ENCODE data around the gene EMSY. TPM values are rescaled to one million over a fixed set of nuclear protein-coding genes. Genes with fewer than 3 reads are reported as not detected.

EMSY gene
- total and polyA plus RNA-seq, 2 of the 13 experiments (the other 11 are each of a cell fraction or from before 2014, with no cell fraction given): 11.6 to 18.5 TPM

GRCh38 chr11:76445121-76446084, 585 bp downstream of the EMSY start (continued):
- no peak for TF ChIP-seq SMAD1 (CRISPR knock-in tag; IDR thresholded peaks at IDR 0.05; ENCODE audit: borderline replicate concordance, low read depth)
- no peak for TF ChIP-seq ZNF180 (CRISPR knock-in tag; IDR thresholded peaks at IDR 0.05; ENCODE audit: borderline replicate concordance, low read depth)
- TF ChIP-seq REL (CRISPR knock-in tag; conservative IDR thresholded peaks at IDR 0.05): no peak
- no peak for TF ChIP-seq ZNF549 (CRISPR knock-in tag; IDR thresholded peaks at IDR 0.05)
- no peak for TF ChIP-seq ZNF282 (IDR thresholded peaks at IDR 0.05; ENCODE audit: partially characterized antibody)
- TF ChIP-seq, protein P1, sequence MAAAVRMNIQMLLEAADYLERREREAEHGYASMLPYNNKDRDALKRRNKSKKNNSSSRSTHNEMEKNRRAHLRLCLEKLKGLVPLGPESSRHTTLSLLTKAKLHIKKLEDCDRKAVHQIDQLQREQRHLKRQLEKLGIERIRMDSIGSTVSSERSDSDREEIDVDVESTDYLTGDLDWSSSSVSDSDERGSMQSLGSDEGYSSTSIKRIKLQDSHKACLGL (CRISPR knock-in tag; IDR thresholded peaks at IDR 0.05): no peak
- TF ChIP-seq HIVEP1 (CRISPR knock-in tag; IDR thresholded peaks at IDR 0.05): no peak
- TF ChIP-seq, protein P2, sequence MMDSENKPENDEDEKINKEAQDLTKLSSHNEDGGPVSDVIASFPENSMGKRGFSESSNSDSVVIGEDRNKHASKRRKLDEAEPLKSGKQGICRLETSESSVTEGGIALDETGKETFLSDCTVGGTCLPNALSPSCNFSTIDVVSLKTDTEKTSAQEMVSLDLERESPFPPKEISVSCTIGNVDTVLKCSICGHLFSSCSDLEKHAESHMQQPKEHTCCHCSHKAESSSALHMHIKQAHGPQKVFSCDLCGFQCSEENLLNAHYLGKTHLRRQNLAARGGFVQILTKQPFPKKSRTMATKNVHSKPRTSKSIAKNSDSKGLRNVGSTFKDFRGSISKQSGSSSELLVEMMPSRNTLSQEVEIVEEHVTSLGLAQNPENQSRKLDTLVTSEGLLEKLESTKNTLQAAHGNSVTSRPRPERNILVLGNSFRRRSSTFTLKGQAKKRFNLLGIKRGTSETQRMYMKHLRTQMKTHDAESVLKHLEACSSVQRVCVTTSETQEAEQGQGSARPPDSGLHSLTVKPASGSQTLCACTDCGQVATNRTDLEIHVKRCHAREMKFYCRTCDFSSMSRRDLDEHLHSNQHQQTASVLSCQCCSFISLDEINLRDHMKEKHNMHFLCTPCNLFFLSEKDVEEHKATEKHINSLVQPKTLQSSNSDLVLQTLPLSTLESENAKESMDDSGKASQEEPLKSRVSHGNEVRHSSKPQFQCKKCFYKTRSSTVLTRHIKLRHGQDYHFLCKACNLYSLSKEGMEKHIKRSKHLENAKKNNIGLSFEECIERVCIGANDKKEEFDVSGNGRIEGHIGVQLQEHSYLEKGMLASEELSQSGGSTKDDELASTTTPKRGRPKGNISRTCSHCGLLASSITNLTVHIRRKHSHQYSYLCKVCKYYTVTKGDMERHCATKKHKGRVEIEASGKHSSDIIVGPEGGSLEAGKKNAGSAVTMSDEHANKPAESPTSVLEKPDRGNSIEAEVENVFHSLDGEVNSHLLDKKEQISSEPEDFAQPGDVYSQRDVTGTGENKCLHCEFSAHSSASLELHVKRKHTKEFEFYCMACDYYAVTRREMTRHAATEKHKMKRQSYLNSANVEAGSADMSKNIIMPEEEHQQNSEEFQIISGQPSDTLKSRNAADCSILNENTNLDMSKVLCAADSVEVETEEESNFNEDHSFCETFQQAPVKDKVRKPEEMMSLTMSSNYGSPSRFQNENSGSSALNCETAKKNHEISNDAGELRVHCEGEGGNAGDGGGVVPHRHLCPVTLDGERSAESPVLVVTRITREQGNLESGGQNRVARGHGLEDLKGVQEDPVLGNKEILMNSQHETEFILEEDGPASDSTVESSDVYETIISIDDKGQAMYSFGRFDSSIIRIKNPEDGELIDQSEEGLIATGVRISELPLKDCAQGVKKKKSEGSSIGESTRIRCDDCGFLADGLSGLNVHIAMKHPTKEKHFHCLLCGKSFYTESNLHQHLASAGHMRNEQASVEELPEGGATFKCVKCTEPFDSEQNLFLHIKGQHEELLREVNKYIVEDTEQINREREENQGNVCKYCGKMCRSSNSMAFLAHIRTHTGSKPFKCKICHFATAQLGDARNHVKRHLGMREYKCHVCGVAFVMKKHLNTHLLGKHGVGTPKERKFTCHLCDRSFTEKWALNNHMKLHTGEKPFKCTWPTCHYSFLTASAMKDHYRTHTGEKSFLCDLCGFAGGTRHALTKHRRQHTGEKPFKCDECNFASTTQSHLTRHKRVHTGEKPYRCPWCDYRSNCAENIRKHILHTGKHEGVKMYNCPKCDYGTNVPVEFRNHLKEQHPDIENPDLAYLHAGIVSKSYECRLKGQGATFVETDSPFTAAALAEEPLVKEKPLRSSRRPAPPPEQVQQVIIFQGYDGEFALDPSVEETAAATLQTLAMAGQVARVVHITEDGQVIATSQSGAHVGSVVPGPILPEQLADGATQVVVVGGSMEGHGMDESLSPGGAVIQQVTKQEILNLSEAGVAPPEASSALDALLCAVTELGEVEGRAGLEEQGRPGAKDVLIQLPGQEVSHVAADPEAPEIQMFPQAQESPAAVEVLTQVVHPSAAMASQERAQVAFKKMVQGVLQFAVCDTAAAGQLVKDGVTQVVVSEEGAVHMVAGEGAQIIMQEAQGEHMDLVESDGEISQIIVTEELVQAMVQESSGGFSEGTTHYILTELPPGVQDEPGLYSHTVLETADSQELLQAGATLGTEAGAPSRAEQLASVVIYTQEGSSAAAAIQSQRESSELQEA (CRISPR knock-in tag; IDR thresholded peaks at IDR 0.05; ENCODE audit: not compliant biosample characterization): peak; percentile 65
- peak; percentile 63; the same call in 1 of the 2 replicates for TF ChIP-seq ZNF558 (CRISPR knock-in tag; IDR thresholded peaks at IDR 0.05; ENCODE audit: borderline replicate concordance)
- TF ChIP-seq ZBTB1 (CRISPR knock-in tag; IDR thresholded peaks at IDR 0.05; ENCODE audit: borderline replicate concordance): no peak
- no peak for TF ChIP-seq ZNF329 (CRISPR knock-in tag; IDR thresholded peaks at IDR 0.05; ENCODE audit: low read depth)
- TF ChIP-seq MEF2D (CRISPR knock-in tag; IDR thresholded peaks at IDR 0.05): no peak
- TF ChIP-seq PAX8 (CRISPR knock-in tag; IDR thresholded peaks at IDR 0.05; ENCODE audit: borderline replicate concordance): no peak
- TF ChIP-seq ZBTB20 (CRISPR knock-in tag; IDR thresholded peaks at IDR 0.05; ENCODE audit: borderline replicate concordance, low read depth): no peak
- TF ChIP-seq ZNF781 (CRISPR knock-in tag; IDR thresholded peaks at IDR 0.05; ENCODE audit: borderline replicate concordance, not compliant biosample characterization): no peak
- TF ChIP-seq GATAD1 (CRISPR knock-in tag; IDR thresholded peaks at IDR 0.05): 0 out of 2 replicates have a peak, but pooled peaks have one; percentile 12
- peak; percentile 18; the same call in 1 of the 3 replicates for TF ChIP-seq MXI1 (IDR thresholded peaks at IDR 0.05; ENCODE audit: borderline replicate concordance, low read depth, low read length)
- TF ChIP-seq ZNF839 (CRISPR knock-in tag; IDR thresholded peaks at IDR 0.05; ENCODE audit: borderline replicate concordance): peak; percentile 34; the same call in 1 of the 2 replicates
- TF ChIP-seq MTA1 (CRISPR knock-in tag; IDR thresholded peaks at IDR 0.05; ENCODE audit: borderline replicate concordance): peak; percentile 24; the same call in 1 of the 2 replicates
- no peak for TF ChIP-seq ZNF570 (CRISPR knock-in tag; IDR thresholded peaks at IDR 0.05; ENCODE audit: borderline replicate concordance)
- TF ChIP-seq ARNTL (CRISPR knock-in tag; IDR thresholded peaks at IDR 0.05): no peak
